ENCODE data around the gene WDR62.
A peak's percentile ranks its signal among the peaks of the same experiment; 100 is the strongest.

WDR62 gene
- total RNA-seq, result 5.4 to 5.5 reads per million in 2 experiments

- DNase-seq (ENCODE audit: low read depth), result peak; percentile 90
Measured at GRCh38 chr19:36054733-36055686, at the start of gene WDR62. Gene WDR62 (plus strand): TSS chr19:36054897. CDS start chr19:36054972, 75 bp downstream.

- DNase-seq (ENCODE audit: low read depth), result no peak
Measured at GRCh38 chr19:36006955-36007354, 47.7 kb upstream of the WDR62 start.

- DNase-seq (ENCODE audit: low read depth), result no peak
Measured at GRCh38 chr19:36008336-36008978, 46.2 kb upstream of the WDR62 start, which contains the start of gene SYNE4. Gene SYNE4 (minus strand): TSS chr19:36008813. CDS start chr19:36008681, 132 bp downstream.

- no peak for DNase-seq (ENCODE audit: low read depth)
Measured at GRCh38 chr19:36009220-36009619, 45.5 kb upstream of the WDR62 start.

- no peak for DNase-seq (ENCODE audit: low read depth)
Measured at GRCh38 chr19:36009633-36010379, 44.9 kb upstream of the WDR62 start.

- no peak for DNase-seq (ENCODE audit: low read depth)
Measured at GRCh38 chr19:36010402-36010801, 44.3 kb upstream of the WDR62 start.

GRCh38 chr19:36013280-36014011 lies 41.3 kb upstream of the WDR62 start:
- DNase-seq (ENCODE audit: low read depth), result no peak

GRCh38 chr19:36014012-36014924 lies 40.4 kb upstream of the WDR62 start, which contains the start of gene ALKBH6:
Gene ALKBH6 (minus strand): TSS chr19:36014213. CDS start chr19:36013397, 816 bp downstream.
- DNase-seq (ENCODE audit: low read depth), result peak; percentile 98

GRCh38 chr19:36019061-36019670 lies 35.5 kb upstream of the WDR62 start:
- DNase-seq (ENCODE audit: low read depth), result no peak

GRCh38 chr19:36023432-36023831 lies 31.3 kb upstream of the WDR62 start:
- no peak for DNase-seq (ENCODE audit: low read depth)

- DNase-seq (ENCODE audit: low read depth), result no peak
Measured at GRCh38 chr19:36025541-36025940, 29.2 kb upstream of the WDR62 start.

- DNase-seq (ENCODE audit: low read depth), result no peak
Measured at GRCh38 chr19:36026091-36026876, 28.4 kb upstream of the WDR62 start.

GRCh38 chr19:36027696-36028095 lies 27.0 kb upstream of the WDR62 start:
- DNase-seq (ENCODE audit: low read depth), result no peak

GRCh38 chr19:36028313-36029041 lies 26.2 kb upstream of the WDR62 start:
- no peak for DNase-seq (ENCODE audit: low read depth)

- DNase-seq (ENCODE audit: low read depth), result no peak
Measured at GRCh38 chr19:36030264-36031148, 24.2 kb upstream of the WDR62 start.

GRCh38 chr19:36031308-36031707 lies 23.4 kb upstream of the WDR62 start:
- DNase-seq (ENCODE audit: low read depth), result no peak

Data from T follicular helper cell (primary cell).